Activated T-cell treated with anti-CD3 and anti-CD28 coated beads for 24 hours (primary cell): ENCODE measurements around the gene ERBB4.

Experiments
- DNase-seq: peaks from one replicate; pipeline ENCODE4 v3.0.0-alpha.2; 2020; ENCODE audit warnings: low read depth

ERBB4 gene

DNA sequence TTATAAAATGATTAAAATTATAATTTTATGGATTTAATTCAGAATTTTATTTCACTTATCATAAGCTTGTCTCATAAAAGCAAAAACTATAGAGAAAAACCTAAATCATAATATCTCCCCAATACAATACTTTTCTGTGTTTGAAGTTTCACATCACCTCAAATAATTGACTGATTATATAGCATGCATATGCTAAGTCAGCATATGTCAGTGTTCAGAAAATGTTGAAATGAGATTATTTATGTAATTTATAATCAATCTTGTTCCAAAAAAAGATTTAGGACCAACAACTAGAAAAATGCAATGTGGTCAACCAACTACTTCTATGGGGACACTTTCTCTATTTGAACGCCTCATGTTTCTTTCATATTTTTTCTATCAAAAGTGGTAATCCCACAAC lies 1079.6 kb downstream of the ERBB4 start:
- DNase-seq = no peak

DNA sequence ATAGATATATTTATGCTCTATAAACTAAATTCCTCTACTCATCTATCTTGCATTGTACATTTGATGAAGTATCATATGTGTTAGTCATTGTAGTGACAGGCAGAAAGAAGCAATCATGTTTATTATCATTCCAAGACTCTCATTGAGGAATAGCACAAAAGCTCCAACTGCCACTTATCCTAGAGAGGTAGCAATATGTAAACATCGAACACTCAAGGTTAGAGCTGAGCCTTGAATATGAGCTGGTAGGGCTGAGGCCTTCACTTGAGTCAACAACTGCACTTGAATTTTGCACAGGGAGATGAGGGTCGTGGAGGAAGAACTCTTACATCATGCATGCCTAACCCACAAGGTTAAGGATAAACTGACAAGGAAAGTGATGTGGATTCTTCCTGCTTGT lies 1081.3 kb downstream of the ERBB4 start:
- no peak for DNase-seq

DNA sequence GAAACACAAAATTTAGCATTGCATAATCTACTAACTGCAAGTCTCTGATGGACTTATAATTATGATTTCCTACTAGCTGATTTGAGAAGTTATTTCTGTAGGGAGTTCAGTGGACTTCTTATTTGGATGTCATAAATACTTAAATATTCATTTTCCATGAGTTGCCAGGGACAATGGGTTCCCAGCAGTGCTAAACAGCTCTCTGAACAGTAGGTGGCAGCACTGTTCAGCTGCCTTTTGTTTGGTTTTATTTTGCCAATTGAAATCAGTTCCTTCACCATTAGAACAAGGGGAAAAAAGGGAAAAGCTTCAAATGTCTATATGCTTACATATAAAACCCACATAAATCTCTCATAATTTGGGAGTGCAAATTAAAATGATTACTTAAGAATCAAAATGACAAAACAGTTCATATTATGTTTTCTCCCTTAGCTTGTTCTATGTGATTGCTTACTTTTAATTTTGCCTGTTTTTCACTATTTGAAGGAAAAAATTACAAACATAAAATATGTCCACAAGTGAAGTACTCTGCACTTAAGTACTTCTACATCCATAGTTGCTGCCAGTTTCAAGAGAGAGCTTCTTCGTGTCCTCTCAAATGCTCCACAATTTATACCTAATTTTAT lies 1083.3 kb downstream of the ERBB4 start:
- no peak for DNase-seq

- DNase-seq = no peak
Measured at GRCh38 chr2:211454679-211455078, 1083.9 kb downstream of the ERBB4 start.

- DNase-seq = no peak
Measured at GRCh38 chr2:211453311-211453887, 1085.2 kb downstream of the ERBB4 start.

DNA sequence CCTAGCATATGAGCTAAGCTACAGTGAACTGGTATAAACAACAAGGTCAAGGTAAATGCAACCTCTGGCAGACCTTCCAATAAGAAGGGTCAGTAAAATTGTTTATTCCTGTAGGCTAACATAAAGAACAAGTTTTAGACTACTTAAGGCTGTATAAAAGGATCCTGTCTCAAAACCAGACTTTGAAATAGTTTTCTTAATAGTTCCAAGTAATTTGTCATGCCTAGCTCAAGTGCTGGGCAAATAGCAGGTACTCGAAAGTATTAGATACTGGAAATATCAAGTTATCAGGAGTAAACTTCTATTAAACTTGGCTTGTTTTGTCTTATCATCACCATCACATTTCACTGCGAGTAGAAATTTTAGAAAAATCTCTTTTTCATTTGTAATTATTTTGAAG lies 1087.0 kb downstream of the ERBB4 start:
- no peak for DNase-seq

- DNase-seq = no peak
Measured at GRCh38 chr2:211449819-211450218, 1088.8 kb downstream of the ERBB4 start.

GRCh38 chr2:211447548-211447947 lies 1091.1 kb downstream of the ERBB4 start:
- no peak for DNase-seq

- DNase-seq = no peak
Measured at GRCh38 chr2:211440107-211440506, 1098.5 kb downstream of the ERBB4 start.

- no peak for DNase-seq
Measured at GRCh38 chr2:211439011-211439410, 1099.6 kb downstream of the ERBB4 start.

DNA sequence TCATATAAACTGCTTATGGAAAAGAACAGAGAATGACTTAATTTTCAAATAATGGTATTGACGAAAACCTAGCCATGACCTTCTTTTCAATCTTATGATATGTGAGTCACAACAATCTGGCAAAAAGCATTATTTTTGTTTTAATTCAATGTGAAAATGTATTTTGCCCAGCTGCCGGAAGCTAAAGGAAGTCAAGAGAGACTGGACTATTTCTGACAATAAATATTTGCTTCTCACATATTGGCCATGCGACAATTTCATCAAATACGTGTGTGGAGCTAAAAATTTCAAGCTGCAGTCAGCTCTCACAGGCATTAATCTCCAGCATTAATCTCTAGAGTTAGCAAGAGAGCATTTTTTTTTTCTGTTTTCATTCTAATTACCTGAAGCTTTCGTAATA lies 1101.2 kb downstream of the ERBB4 start:
- no peak for DNase-seq

GRCh38 chr2:211436182-211436581 lies 1102.4 kb downstream of the ERBB4 start:
- DNase-seq = no peak

GRCh38 chr2:211435331-211435730 lies 1103.3 kb downstream of the ERBB4 start:
- DNase-seq = no peak

GRCh38 chr2:211434773-211435172 lies 1103.8 kb downstream of the ERBB4 start:
- DNase-seq = no peak

GRCh38 chr2:211429256-211429920 lies 1109.2 kb downstream of the ERBB4 start:
- DNase-seq = no peak

GRCh38 chr2:211426240-211426639 lies 1112.4 kb downstream of the ERBB4 start:
- no peak for DNase-seq

- no peak for DNase-seq
Measured at GRCh38 chr2:211423018-211423417, 1115.6 kb downstream of the ERBB4 start.

GRCh38 chr2:211417544-211417943 lies 1121.1 kb downstream of the ERBB4 start:
- no peak for DNase-seq

DNA sequence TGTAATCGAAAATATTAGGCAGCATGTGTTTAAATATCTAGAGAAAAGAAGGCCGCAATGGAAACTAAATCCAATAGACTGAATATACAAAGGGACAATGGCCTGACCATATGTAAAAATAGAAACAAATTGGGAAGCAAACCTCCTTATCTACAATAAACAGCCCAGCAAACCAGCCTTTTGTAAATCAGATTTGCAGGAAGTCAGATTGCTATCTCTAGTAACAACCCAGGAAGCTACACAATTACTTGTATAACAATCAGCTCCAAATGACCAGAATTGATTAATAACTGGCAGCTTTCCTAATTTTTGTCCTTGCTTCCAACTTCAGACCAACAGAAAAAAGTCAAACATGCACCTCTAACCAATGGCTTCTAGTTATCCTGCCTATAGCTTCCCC lies 1122.2 kb downstream of the ERBB4 start:
- no peak for DNase-seq

DNA sequence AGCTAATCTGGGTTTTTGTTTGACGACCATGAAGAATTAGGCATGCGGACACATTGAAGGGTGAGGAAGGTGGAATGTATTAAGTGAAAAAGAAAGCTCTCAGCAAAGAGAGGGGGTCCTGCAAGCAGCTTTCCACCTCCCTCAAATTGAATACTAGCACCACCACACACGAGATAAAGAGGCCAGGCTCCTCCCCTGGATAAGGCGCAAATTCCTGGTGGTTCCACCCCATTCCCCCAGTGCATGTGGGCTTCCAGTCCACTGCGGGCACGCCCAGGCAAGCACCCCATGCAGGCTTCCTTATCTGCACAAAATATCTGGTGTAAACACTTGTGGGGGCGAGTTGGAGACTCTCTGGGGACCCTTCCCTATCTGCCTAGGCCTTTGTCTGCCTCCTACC lies 1124.9 kb downstream of the ERBB4 start:
- DNase-seq = no peak

- DNase-seq = no peak
Measured at GRCh38 chr2:211408483-211408891, 1130.1 kb downstream of the ERBB4 start.

DNA sequence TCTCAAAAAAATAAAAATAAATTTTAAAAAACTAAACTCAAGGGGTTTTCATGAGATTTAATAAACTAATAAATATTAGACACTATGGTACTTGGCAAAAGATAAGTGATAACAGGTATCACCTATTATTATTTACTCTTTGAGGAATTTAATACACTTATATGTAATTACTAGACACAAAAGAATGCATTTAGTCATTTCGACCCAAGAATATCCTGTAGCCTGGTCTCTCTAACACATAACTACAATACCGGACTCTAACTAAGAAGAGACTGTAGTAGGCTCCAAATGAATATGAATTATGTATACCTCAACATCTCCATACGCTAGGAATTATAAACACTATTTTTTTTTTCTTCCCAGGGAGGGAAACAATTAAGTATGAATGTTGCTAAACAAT lies 1131.5 kb downstream of the ERBB4 start:
- DNase-seq = no peak

GRCh38 chr2:211405036-211405435 lies 1133.6 kb downstream of the ERBB4 start:
- no peak for DNase-seq

- no peak for DNase-seq
Measured at GRCh38 chr2:211404098-211404497, 1134.5 kb downstream of the ERBB4 start.
